GM12878 (cell line): ENCODE measurements around the gene MLST8. TPM values are rescaled to one million over a fixed set of nuclear protein-coding genes. Genes with fewer than 3 reads are reported as not detected.

ENCODE experiments used
- ATAC-seq: fragments of 200-7000 bp; cut with Tn5 transposase; 3 replicates; pipeline ENCODE4 v1.9.1; 2020; ENCODE audit warnings: mild to moderate bottlenecking, moderate library complexity
- BruUV-seq: library from RNA; stranded (reverse); fragments of 400-500 nt; replicated peaks from 2 replicates; lab custom pipeline; 2021; lab: Mats Ljungman, UMichigan
- CTCF ChIA-PET: fragments of 300-600 bp; sonication (Branson Sonifier 250); formaldehyde crosslinking; extraction: SDS; loops from one replicate; lab custom pipeline; 2021; ENCODE audit warnings: inconsistent platforms; lab: Yijun Ruan, JAX
- POLR2A ChIA-PET: fragments of 350-600 bp; formaldehyde crosslinking; extraction: SDS; loops from one replicate; lab custom pipeline; 2021; ENCODE audit warnings: inconsistent platforms; lab: Charles Lee
- RAD21 ChIA-PET: fragments of 300-600 bp; sonication (Branson Sonifier 250); formaldehyde crosslinking; loops from one replicate; lab custom pipeline; 2023; ENCODE audit warnings: antibody characterized with exemption; ENCODE audit not compliant: unreplicated experiment; lab: Charles Lee
- SMC1A ChIA-PET: fragments of 300-600 bp; sonication (Branson Sonifier 250); formaldehyde crosslinking; loops from one replicate; lab custom pipeline; 2023; ENCODE audit not compliant: unreplicated experiment, uncharacterized antibody; lab: Charles Lee
- DNase-seq: peaks from one replicate; pipeline ENCODE4 v3.0.0-alpha.2; 2011; ENCODE audit warnings: low read depth, low spot score
- FAIRE-seq: peaks from 3 replicates; lab custom pipeline; 2011; peaks lifted over from hg19 to GRCh38; lab: Jason Lieb, UNC
- H2AFZ ChIP-seq: 2 replicates; pipeline ENCODE4 v1.6.0; 2011; ENCODE audit warnings: low read depth, low read length, control low read depth; ENCODE audit not compliant: control insufficient read depth
- H3K27ac ChIP-seq: 2 replicates; pipeline ENCODE4 v1.5.1; 2011; ENCODE audit warnings: control low read depth; ENCODE audit not compliant: control insufficient read depth, insufficient read depth
- H3K27me3 ChIP-seq, 2 experiments: replicated peaks in 1 of 2; 2 replicates each; pipeline versions ENCODE4 v1.6.0 to v1.6.1; 2011; ENCODE audit warnings: low read length in 1 of 2; ENCODE audit not compliant: control insufficient read depth in 2 of 2, insufficient read depth in 2 of 2
- H3K36me3 ChIP-seq, 2 experiments: 2 replicates each; pipeline ENCODE4 v1.5.1; 2011; ENCODE audit warnings: low read length in 1 of 2; ENCODE audit not compliant: control insufficient read depth in 2 of 2, insufficient read depth in 2 of 2
- H3K4me1 ChIP-seq: 2 replicates; pipeline ENCODE4 v1.6.1; 2011; ENCODE audit warnings: mild to moderate bottlenecking, low read length, moderate library complexity, mixed read lengths; ENCODE audit not compliant: control insufficient read depth, insufficient read depth
- H3K4me2 ChIP-seq: 2 replicates; pipeline ENCODE4 v1.6.0; 2011; ENCODE audit warnings: control low read depth; ENCODE audit not compliant: control insufficient read depth, insufficient read depth
- H3K4me3 ChIP-seq: fragments of 200-600 bp; sonication (generic); 2 replicates; pipeline ENCODE4 v1.5.1; 2016
- H3K79me2 ChIP-seq: 2 replicates; pipeline ENCODE4 v1.6.0; 2011; ENCODE audit warnings: low read length; ENCODE audit not compliant: control insufficient read depth, insufficient read depth
- H3K9ac ChIP-seq: 2 replicates; pipeline ENCODE4 v1.8.0; 2011; ENCODE audit warnings: low read length, control low read depth, mixed read lengths; ENCODE audit not compliant: control insufficient read depth, insufficient read depth
- H3K9me3 ChIP-seq: replicated peaks from 3 replicates; pipeline ENCODE4 v1.5.1; 2011; ENCODE audit warnings: mild to moderate bottlenecking, low read length; ENCODE audit not compliant: control insufficient read depth, insufficient read depth
- H4K20me1 ChIP-seq: 2 replicates; pipeline ENCODE4 v1.6.0; 2011; ENCODE audit not compliant: control insufficient read depth, insufficient read depth
- BACH1 ChIP-seq: fragments of 450-650 bp; IDR thresholded peaks from 2 replicates; pipeline ENCODE4 v1.6.1; 2017; ENCODE audit warnings: mild to moderate bottlenecking, borderline replicate concordance
- EGR1 ChIP-seq, 2 experiments: IDR thresholded peaks; 1 replicate in 1 of 2; 2 replicates in 1 of 2; pipeline ENCODE4 v1.6.1; 2011 to 2012; ENCODE audit warnings: low read depth in 2 of 2, low read length in 2 of 2, borderline replicate concordance in 1 of 2, mild to moderate bottlenecking in 1 of 2, moderate library complexity in 1 of 2
- EP300 ChIP-seq, 2 experiments: fragments of 150-350 bp in 1 of 2; IDR thresholded peaks; 2 replicates each; pipeline ENCODE4 v1.6.1; 2011 to 2012; ENCODE audit warnings: low read depth in 2 of 2, low read length in 2 of 2, borderline replicate concordance in 1 of 2, improper control_type of control experiment in 1 of 2, inconsistent platforms in 1 of 2; ENCODE audit not compliant: control insufficient read depth in 1 of 2
- FOS ChIP-seq: IDR thresholded peaks from 3 replicates; pipeline ENCODE4 v1.6.1; 2011; ENCODE audit warnings: borderline replicate concordance; ENCODE audit not compliant: insufficient read length; ENCODE audit errors: extremely low read depth
- GABPA ChIP-seq: IDR thresholded peaks from 2 replicates; pipeline ENCODE4 v1.6.1; 2014; ENCODE audit warnings: antibody characterized with exemption, low read depth, mild to moderate bottlenecking, inconsistent platforms
- MEF2A ChIP-seq: IDR thresholded peaks from 2 replicates; pipeline ENCODE4 v1.6.1; 2011; ENCODE audit warnings: low read depth, mild to moderate bottlenecking, low read length, moderate library complexity; ENCODE audit not compliant: insufficient read depth
- NRF1 ChIP-seq: conservative IDR thresholded peaks from 2 replicates; pipeline ENCODE4 v1.6.1; 2011; ENCODE audit warnings: mild to moderate bottlenecking, low read depth, low read length, improper control_type of control experiment
- PAX8 ChIP-seq: fragments of 450-650 bp; IDR thresholded peaks from 2 replicates; pipeline ENCODE4 v1.6.1; 2017; ENCODE audit warnings: mild to moderate bottlenecking, moderate library complexity
- RFX5 ChIP-seq: IDR thresholded peaks from 2 replicates; pipeline ENCODE4 v1.6.1; 2011; ENCODE audit warnings: low read depth, low read length, improper control_type of control experiment
- SUPT20H ChIP-seq: IDR thresholded peaks from 2 replicates; pipeline ENCODE4 v1.6.1; 2011; ENCODE audit warnings: low read depth, mild to moderate bottlenecking, low read length, moderate library complexity, borderline replicate concordance; ENCODE audit not compliant: control insufficient read depth
- ZNF274 ChIP-seq: IDR thresholded peaks from one replicate; pipeline ENCODE4 v1.8.0; 2011; ENCODE audit not compliant: insufficient read length, insufficient read depth
- WGBS: methylation state at CpG from one replicate; pipeline ENCODE4 v1.1.6; 2016; ENCODE audit warnings: low lambda C conversion rate; ENCODE audit not compliant: insufficient replicate concordance, insufficient coverage; ENCODE audit errors: missing lambda C conversion rate; 5-methylcytosine and 5-hydroxymethylcytosine counted together
- in situ Hi-C: fragments of 300-500 bp; cut with MboI; formaldehyde crosslinking; loops from 9 replicates; pipeline ENCODE4 v1.14.3; 2018; ENCODE audit warnings: mixed read lengths
- intact Hi-C: fragments of 100-400 bp; cut with micrococcal nuclease; formaldehyde crosslinking; loops from one replicate; pipeline ENCODE4 v1.14.2; 2022; ENCODE audit not compliant: unreplicated experiment
- polyA plus RNA-seq, 11 experiments: library from polyadenylated mRNA; depleted of rRNA in 4 of 11; unstranded in 6 of 11; stranded (reverse) in 5 of 11; fragments of >200 nt; fragmentation: Nextera tagmentation in 4 of 11; fragmentation: Illumina TruSeq in 1 of 11; extraction: Ambion mirVana in 4 of 11; extraction: Trizol in 1 of 11; gene quantifications; 1 replicate in 1 of 11; 2 replicates in 10 of 11; pipeline versions ENCODE4 v1.2.1 to v1.2.3, GENCODE V29; 2011 to 2016; ENCODE audit warnings: inconsistent platforms in 2 of 11, missing spikeins in 2 of 11, low read depth in 1 of 11
- total RNA-seq, 4 experiments: library from RNA; depleted of rRNA in 3 of 4; stranded (reverse); fragments of >200 nt in 3 of 4; fragmentation: Illumina TruSeq in 1 of 4; extraction: Trizol in 1 of 4; gene quantifications; 2 replicates each; pipeline versions ENCODE4 v1.2.1 to v1.2.3, GENCODE V29; 2013 to 2021
- TF ChIP-seq, protein P1 (sequence below): fragments of 450-650 bp; IDR thresholded peaks from 2 replicates; pipeline ENCODE4 v1.6.1; 2017; ENCODE audit warnings: mild to moderate bottlenecking

The MLST8 gene
- total and polyA plus RNA-seq, 10 of the 15 experiments (the other 5 are each of a cell fraction or from before 2014, with no cell fraction given): 1.0 to 114 (median 64.2) TPM

DNA sequence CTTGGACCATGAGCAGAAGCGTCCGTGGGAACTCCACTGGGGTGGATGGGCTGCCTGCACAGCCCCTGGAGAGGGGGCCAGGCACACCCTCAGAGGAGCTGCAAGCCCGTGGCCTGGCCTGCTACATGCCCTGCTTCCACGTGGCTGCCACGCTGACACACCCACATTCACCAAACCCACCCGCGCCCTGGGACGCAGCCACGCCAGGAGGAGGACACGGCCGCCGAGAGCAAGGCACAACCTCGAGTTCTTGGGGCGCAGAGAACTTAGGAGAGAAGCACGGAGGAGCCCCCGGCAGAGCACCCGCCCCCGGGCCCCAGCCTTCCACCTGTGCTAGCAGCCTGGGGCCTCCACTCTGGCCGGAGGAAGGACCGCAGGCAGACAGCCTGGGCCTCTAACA lies 27.7 kb upstream of the MLST8 start:
- ATAC-seq (no peak), FAIRE-seq (no peak), DNase-seq (no peak)
- no peaks in the 10 kb centered on the region for H3K4me1 ChIP-seq
- no peaks in the 10 kb centered on the region for H3K27me3 ChIP-seq
- H4K20me1 ChIP-seq: no peaks in the 10 kb centered on the region
- RAD21 ChIA-PET: no interaction called here
- no peak overlapping the region for H3K27ac ChIP-seq
- H3K4me3 ChIP-seq: no peak overlapping the region
- CTCF ChIA-PET: no interaction called here
- TSS peak; percentile 91 for BruUV-seq
- H3K4me2 ChIP-seq: no peak overlapping the region
- in situ Hi-C loops: no loop called here
- intact Hi-C loops: no loop called here
- no peaks in the 10 kb centered on the region for H3K79me2 ChIP-seq
- 93% methylated on average over 15 of the region's 20 CpGs for WGBS
- H3K9me3 ChIP-seq: no peaks in the 10 kb centered on the region
- no peak for TF ChIP-seq BACH1
- no peak for TF ChIP-seq RFX5
- TF ChIP-seq ZNF274: no peak
- no peak for TF ChIP-seq EGR1 (IDR thresholded peaks at IDR 0.05; ENCODE audit: borderline replicate concordance in 1 of 2, low read depth in 2 of 2, low read length in 2 of 2)
- SMC1A ChIA-PET: no interaction called here
- POLR2A ChIA-PET: no interaction called here
- H2AFZ ChIP-seq: no peak overlapping the region
- H3K9ac ChIP-seq: no peak overlapping the region
- H3K36me3 ChIP-seq: peaks cover 7% of the 10 kb centered on the region in 2 experiments; a peak in 3 of 4 replicates

DNA sequence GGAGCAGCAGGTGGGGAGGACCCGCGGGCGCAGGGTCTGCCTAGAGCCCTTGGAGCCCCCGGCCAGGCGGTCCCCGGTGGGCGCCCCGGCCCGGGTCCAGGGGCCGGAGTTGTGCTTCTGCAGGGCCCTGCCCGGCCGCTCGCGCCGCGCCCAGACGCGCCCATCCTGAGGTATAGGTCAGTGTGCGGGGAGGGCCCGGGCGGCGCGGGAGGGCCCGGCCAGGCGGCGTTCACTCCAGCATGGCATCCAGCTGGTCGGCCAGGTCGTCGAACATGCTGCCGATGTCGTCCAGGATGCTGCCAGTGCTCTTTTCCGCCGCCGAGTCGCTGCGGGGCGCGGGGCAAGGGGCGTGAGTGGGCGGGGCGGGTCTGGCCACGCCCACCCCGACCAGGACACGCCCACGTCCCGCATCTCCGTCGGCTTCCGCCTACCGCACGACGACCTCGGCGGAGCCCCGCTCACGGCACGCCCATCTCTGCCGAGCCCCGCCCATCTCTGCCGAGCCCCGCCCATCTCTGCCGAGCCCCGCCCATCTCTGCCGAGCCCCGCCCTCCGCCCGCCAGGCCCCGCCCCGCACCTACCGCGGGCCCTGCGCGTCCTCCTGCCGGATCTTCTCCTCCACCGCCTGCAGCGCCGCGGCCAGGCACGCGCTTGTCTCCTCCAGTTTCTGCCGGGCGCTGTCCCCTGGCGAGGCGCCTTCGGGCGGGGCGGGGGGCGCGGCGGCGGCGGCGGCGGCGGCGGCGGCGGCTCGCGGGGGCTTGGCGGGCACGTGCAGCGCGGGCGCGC lies 26.7 kb upstream of the MLST8 start:
- no peak for FAIRE-seq
- TF ChIP-seq PAX8 (no peak), SUPT20H (no peak), FOS (no peak), EP300 (IDR thresholded peaks at IDR 0.05; ENCODE audit: borderline replicate concordance in 1 of 2, control insufficient read depth in 1 of 2, low read depth in 2 of 2, low read length in 2 of 2) (no peak), GABPA (no peak), MEF2A (no peak), NRF1 (no peak)
- TF ChIP-seq, protein P1, sequence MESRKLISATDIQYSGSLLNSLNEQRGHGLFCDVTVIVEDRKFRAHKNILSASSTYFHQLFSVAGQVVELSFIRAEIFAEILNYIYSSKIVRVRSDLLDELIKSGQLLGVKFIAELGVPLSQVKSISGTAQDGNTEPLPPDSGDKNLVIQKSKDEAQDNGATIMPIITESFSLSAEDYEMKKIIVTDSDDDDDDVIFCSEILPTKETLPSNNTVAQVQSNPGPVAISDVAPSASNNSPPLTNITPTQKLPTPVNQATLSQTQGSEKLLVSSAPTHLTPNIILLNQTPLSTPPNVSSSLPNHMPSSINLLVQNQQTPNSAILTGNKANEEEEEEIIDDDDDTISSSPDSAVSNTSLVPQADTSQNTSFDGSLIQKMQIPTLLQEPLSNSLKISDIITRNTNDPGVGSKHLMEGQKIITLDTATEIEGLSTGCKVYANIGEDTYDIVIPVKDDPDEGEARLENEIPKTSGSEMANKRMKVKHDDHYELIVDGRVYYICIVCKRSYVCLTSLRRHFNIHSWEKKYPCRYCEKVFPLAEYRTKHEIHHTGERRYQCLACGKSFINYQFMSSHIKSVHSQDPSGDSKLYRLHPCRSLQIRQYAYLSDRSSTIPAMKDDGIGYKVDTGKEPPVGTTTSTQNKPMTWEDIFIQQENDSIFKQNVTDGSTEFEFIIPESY: 0 out of 2 replicates have a peak, but pooled peaks have one; percentile 9

More for the DNA sequence above, 26.7 kb upstream of the MLST8 start:
- Histone ChIP-seq H3K27ac (no peak overlapping the region), H3K4me1 (no peaks in the 10 kb centered on the region), H3K9me3 (no peaks in the 10 kb centered on the region), H3K27me3 (no peaks in the 10 kb centered on the region; a peak in 1 of 4 replicates), H2AFZ (no peak overlapping the region), H3K36me3 (peaks cover 6 to 7% of the 10 kb centered on the region in 2 experiments; a peak in 3 of 4 replicates), H3K9ac (no peak overlapping the region), H4K20me1 (no peaks in the 10 kb centered on the region), H3K79me2 (no peaks in the 10 kb centered on the region), H3K4me3 (no peak overlapping the region), H3K4me2 (no peak overlapping the region)
- intact Hi-C loops (no loop called here), in situ Hi-C loops (no loop called here)
- no TSS peak for BruUV-seq
- POLR2A ChIA-PET: no interaction called here
- SMC1A ChIA-PET: no interaction called here
- RAD21 ChIA-PET: no interaction called here
- ATAC-seq (no peak; the same call in 2 of the 3 replicates), DNase-seq (no peak)
- CTCF ChIA-PET: no interaction called here
- WGBS: 99% methylated on average over 23 of the region's 106 CpGs
